NCI-H146 treated with DMSO at 0.1 percent for 48 hours (cell line): ENCODE data around the gene DNAJA2.
A peak's percentile ranks its signal among the peaks of the same experiment; 100 is the strongest.
"Not testable (repeated sequence)": the region's sequence is repeated elsewhere in the genome, so short reads cannot be mapped to it uniquely, and the experiment has no call there.

Experiments used
- DNase-seq: peaks from one replicate; lab custom pipeline; 2025; ENCODE audit not compliant: unreplicated experiment; lab: John Stamatoyannopoulos, UW

DNAJA2 gene

GRCh38 chr16:46973207-46973995 is at the start of gene DNAJA2:
Gene DNAJA2, minus strand, starts transcription at chr16:46973674. Its CDS starts 102 bp downstream, at chr16:46973572.
- peak; percentile 63 for DNase-seq

GRCh38 chr16:47019568-47019967 is 46.1 kb upstream of the DNAJA2 start:
- DNase-seq, result no peak

- no peak for DNase-seq
Observed at GRCh38 chr16:47018223-47018891, 44.9 kb upstream of the DNAJA2 start.

GRCh38 chr16:47017636-47018035 is 44.2 kb upstream of the DNAJA2 start:
- no peak for DNase-seq

- no peak for DNase-seq
Observed at GRCh38 chr16:47016700-47017133, 43.2 kb upstream of the DNAJA2 start.

- no peak for DNase-seq
Observed at GRCh38 chr16:47013910-47014309, 40.4 kb upstream of the DNAJA2 start.

GRCh38 chr16:47013172-47013571 is 39.7 kb upstream of the DNAJA2 start:
- DNase-seq, result no peak

- DNase-seq, result not testable (repeated sequence)
Observed at GRCh38 chr16:47010812-47011211, 37.3 kb upstream of the DNAJA2 start.

- no peak for DNase-seq
Observed at GRCh38 chr16:47008612-47009011, 35.1 kb upstream of the DNAJA2 start.

GRCh38 chr16:47008174-47008573 is 34.7 kb upstream of the DNAJA2 start:
- no peak for DNase-seq

- no peak for DNase-seq
Observed at GRCh38 chr16:47004652-47005051, 31.2 kb upstream of the DNAJA2 start.

- not testable (repeated sequence) for DNase-seq
Observed at GRCh38 chr16:47000066-47000465, 26.6 kb upstream of the DNAJA2 start.

GRCh38 chr16:46997844-46998243 is 24.4 kb upstream of the DNAJA2 start:
- DNase-seq, result no peak

GRCh38 chr16:46996952-46997458 is 23.5 kb upstream of the DNAJA2 start:
- DNase-seq, result no peak

GRCh38 chr16:46996391-46996790 is 22.9 kb upstream of the DNAJA2 start:
- DNase-seq, result no peak

- no peak for DNase-seq
Observed at GRCh38 chr16:46991729-46992704, 18.5 kb upstream of the DNAJA2 start.

- DNase-seq, result no peak
Observed at GRCh38 chr16:46986896-46987295, 13.4 kb upstream of the DNAJA2 start.

- no peak for DNase-seq
Observed at GRCh38 chr16:46986438-46986837, 13.0 kb upstream of the DNAJA2 start.

- DNase-seq, result no peak
Observed at GRCh38 chr16:46982335-46982734, 8.9 kb upstream of the DNAJA2 start.

- no peak for DNase-seq
Observed at GRCh38 chr16:46980926-46981325, 7.5 kb upstream of the DNAJA2 start.

- DNase-seq, result no peak
Observed at GRCh38 chr16:46976550-46976949, 3.1 kb upstream of the DNAJA2 start.
